HG02798 (cell line): ENCODE data around the gene UROC1.

Source experiments
- ATAC-seq: cut with Tn5 transposase; IDR thresholded peaks from one replicate; pipeline ENCODE4 v1.9.1; 2021; ENCODE audit warnings: mild to moderate bottlenecking; ENCODE audit not compliant: unreplicated experiment, poor library complexity

UROC1 gene

GRCh38 chr3:126448893-126449180 lies 68.7 kb downstream of the UROC1 start:
- no peak for ATAC-seq

- no peak for ATAC-seq
Measured at GRCh38 chr3:126448136-126448892, 69.3 kb downstream of the UROC1 start.

- ATAC-seq = no peak
Measured at GRCh38 chr3:126447456-126448106, 70.0 kb downstream of the UROC1 start.

- ATAC-seq = no peak
Measured at GRCh38 chr3:126446791-126447190, 70.8 kb downstream of the UROC1 start.

GRCh38 chr3:126446301-126446700 lies 71.3 kb downstream of the UROC1 start:
- ATAC-seq = no peak

- no peak for ATAC-seq
Measured at GRCh38 chr3:126445506-126445905, 72.1 kb downstream of the UROC1 start.

GRCh38 chr3:126442856-126443242 lies 74.7 kb downstream of the UROC1 start:
- no peak for ATAC-seq

- ATAC-seq = no peak
Measured at GRCh38 chr3:126442094-126442855, 75.3 kb downstream of the UROC1 start.

- no peak for ATAC-seq
Measured at GRCh38 chr3:126441256-126441880, 76.2 kb downstream of the UROC1 start.

GRCh38 chr3:126440709-126440995 lies 76.9 kb downstream of the UROC1 start:
- no peak for ATAC-seq

- ATAC-seq = no peak
Measured at GRCh38 chr3:126439968-126440708, 77.4 kb downstream of the UROC1 start.

- no peak for ATAC-seq
Measured at GRCh38 chr3:126439346-126439967, 78.1 kb downstream of the UROC1 start.

- ATAC-seq = no peak
Measured at GRCh38 chr3:126438746-126439145, 78.8 kb downstream of the UROC1 start.

- no peak for ATAC-seq
Measured at GRCh38 chr3:126438186-126438585, 79.4 kb downstream of the UROC1 start.

- ATAC-seq = no peak
Measured at GRCh38 chr3:126436826-126437717, 80.5 kb downstream of the UROC1 start.

- ATAC-seq = no peak
Measured at GRCh38 chr3:126435456-126436315, 81.9 kb downstream of the UROC1 start.

GRCh38 chr3:126434931-126435411 lies 82.6 kb downstream of the UROC1 start:
- no peak for ATAC-seq

- ATAC-seq = no peak
Measured at GRCh38 chr3:126434264-126434590, 83.3 kb downstream of the UROC1 start.
